GM18907 (cell line): Measurements from ENCODE around the gene FCRLA.

Experiments
- ATAC-seq: cut with Tn5 transposase; IDR thresholded peaks from one replicate; pipeline ENCODE4 v1.9.1; 2021; ENCODE audit warnings: mild to moderate bottlenecking, moderate library complexity; ENCODE audit not compliant: unreplicated experiment

The FCRLA gene

GRCh38 chr1:161730050-161730564 lies 23.1 kb downstream of the FCRLA start:
- ATAC-seq = no peak

GRCh38 chr1:161731241-161731640 lies 24.2 kb downstream of the FCRLA start:
- no peak for ATAC-seq

- ATAC-seq = no peak
These were observed 25.1 kb downstream of the FCRLA start for GRCh38 chr1:161731981-161732718.

GRCh38 chr1:161733526-161733925 lies 26.5 kb downstream of the FCRLA start:
- ATAC-seq = no peak

GRCh38 chr1:161735837-161736236 lies 28.8 kb downstream of the FCRLA start:
- no peak for ATAC-seq

- ATAC-seq = no peak
These were observed 29.4 kb downstream of the FCRLA start for GRCh38 chr1:161736335-161736969.

GRCh38 chr1:161737625-161738024 lies 30.6 kb downstream of the FCRLA start:
- no peak for ATAC-seq

GRCh38 chr1:161738627-161739287 lies 31.7 kb downstream of the FCRLA start:
- peak; percentile 69 for ATAC-seq

- ATAC-seq = no peak
These were observed 33.0 kb downstream of the FCRLA start for GRCh38 chr1:161739865-161740566.

- no peak for ATAC-seq
These were observed 33.9 kb downstream of the FCRLA start for GRCh38 chr1:161740921-161741320.

- no peak for ATAC-seq
These were observed 36.2 kb downstream of the FCRLA start for GRCh38 chr1:161743231-161743630.

- no peak for ATAC-seq
These were observed 40.8 kb downstream of the FCRLA start for GRCh38 chr1:161747801-161748200.

GRCh38 chr1:161749509-161750407 lies 42.7 kb downstream of the FCRLA start, which contains the start of gene DUSP12:
Gene DUSP12 (plus strand): TSS chr1:161749786. CDS start chr1:161749802, 16 bp downstream.
- ATAC-seq = peak; percentile 97

- no peak for ATAC-seq
These were observed 56.6 kb downstream of the FCRLA start for GRCh38 chr1:161763522-161764098.
